OCI-LY1 (cell line): ENCODE results near the gene FOXK1.

Experiments
- H2AFZ ChIP-seq: fragments of 200-600 bp; sonication (generic), shearing (Covaris generic); 2 replicates; pipeline ENCODE4 v1.6.0; 2014; ENCODE audit warnings: antibody characterized with exemption, mild to moderate bottlenecking, low read length
- H3F3A ChIP-seq: fragments of 200-600 bp; sonication (generic), shearing (Covaris generic); 2 replicates; pipeline ENCODE4 v1.6.0; 2014; ENCODE audit warnings: mild to moderate bottlenecking, antibody characterized with exemption, low read length, moderate library complexity; ENCODE audit not compliant: insufficient read depth
- H3K27ac ChIP-seq: fragments of 200-600 bp; sonication (generic); 2 replicates; pipeline ENCODE4 v1.5.1; 2014; ENCODE audit warnings: low read length, mixed run types, mild to moderate bottlenecking, low read depth; ENCODE audit not compliant: poor library complexity, severe bottlenecking
- H3K27me3 ChIP-seq: fragments of 200-600 bp; sonication (generic); 2 replicates; pipeline ENCODE4 v1.6.0; 2014; ENCODE audit warnings: antibody characterized with exemption, mild to moderate bottlenecking, low read length, moderate library complexity; ENCODE audit not compliant: insufficient read depth
- H3K36me3 ChIP-seq: fragments of 200-600 bp; sonication (generic); 2 replicates; pipeline ENCODE4 v1.6.1; 2014; ENCODE audit warnings: mild to moderate bottlenecking, antibody characterized with exemption, low read length, moderate library complexity, mixed read lengths; ENCODE audit not compliant: insufficient read depth
- H3K4me1 ChIP-seq: fragments of 200-600 bp; sonication (generic); 2 replicates; pipeline ENCODE4 v1.5.1; 2014; ENCODE audit warnings: mild to moderate bottlenecking, low read length, moderate library complexity; ENCODE audit not compliant: insufficient read depth, severe bottlenecking
- H3K4me2 ChIP-seq: fragments of 200-600 bp; sonication (generic), shearing (Covaris generic); 2 replicates; pipeline ENCODE4 v1.6.1; 2014; ENCODE audit warnings: low read length
- H3K4me3 ChIP-seq: fragments of 200-600 bp; sonication (generic); 2 replicates; pipeline ENCODE4 v1.5.1; 2014; ENCODE audit warnings: low read length, low read depth, mild to moderate bottlenecking, mixed read lengths; ENCODE audit not compliant: poor library complexity, severe bottlenecking
- H3K79me2 ChIP-seq: fragments of 200-600 bp; shearing (Covaris generic); 2 replicates; pipeline ENCODE4 v1.6.1; 2016; ENCODE audit warnings: mixed run types, low read length, mixed read lengths; ENCODE audit not compliant: insufficient read depth
- H3K9ac ChIP-seq: fragments of 200-600 bp; sonication (generic), shearing (Covaris generic); 2 replicates; pipeline ENCODE4 v1.6.1; 2014; ENCODE audit warnings: mild to moderate bottlenecking, low read length, mixed read lengths
- H3K9me2 ChIP-seq: fragments of 200-600 bp; sonication (generic), shearing (Covaris generic); 2 replicates; pipeline ENCODE4 v1.6.1; 2014; ENCODE audit warnings: low read depth, mild to moderate bottlenecking, low read length, mixed read lengths
- H3K9me3 ChIP-seq: fragments of 200-600 bp; shearing (Covaris generic); 2 replicates; pipeline ENCODE4 v1.6.1; 2014; ENCODE audit warnings: low read length, mixed read lengths
- H4K20me1 ChIP-seq: fragments of 200-600 bp; sonication (generic), shearing (Covaris generic); 2 replicates; pipeline ENCODE4 v1.6.0; 2016; ENCODE audit warnings: mild to moderate bottlenecking, low read length; ENCODE audit not compliant: insufficient read depth
- CTCF ChIP-seq: fragments of 200-600 bp; sonication (generic), shearing (Covaris generic); IDR thresholded peaks from 2 replicates; pipeline ENCODE4 v1.5.1; 2017; ENCODE audit warnings: mild to moderate bottlenecking, antibody characterized with exemption, low read length, moderate library complexity, mixed read lengths
- EZH2 ChIP-seq: fragments of 200-600 bp; sonication (generic), shearing (Covaris generic); IDR thresholded peaks from 2 replicates; pipeline ENCODE4 v1.8.0; 2017; ENCODE audit warnings: borderline replicate concordance, mixed run types, mild to moderate bottlenecking, antibody characterized with exemption, low read length, moderate library complexity, mixed read lengths

Gene FOXK1

DNA sequence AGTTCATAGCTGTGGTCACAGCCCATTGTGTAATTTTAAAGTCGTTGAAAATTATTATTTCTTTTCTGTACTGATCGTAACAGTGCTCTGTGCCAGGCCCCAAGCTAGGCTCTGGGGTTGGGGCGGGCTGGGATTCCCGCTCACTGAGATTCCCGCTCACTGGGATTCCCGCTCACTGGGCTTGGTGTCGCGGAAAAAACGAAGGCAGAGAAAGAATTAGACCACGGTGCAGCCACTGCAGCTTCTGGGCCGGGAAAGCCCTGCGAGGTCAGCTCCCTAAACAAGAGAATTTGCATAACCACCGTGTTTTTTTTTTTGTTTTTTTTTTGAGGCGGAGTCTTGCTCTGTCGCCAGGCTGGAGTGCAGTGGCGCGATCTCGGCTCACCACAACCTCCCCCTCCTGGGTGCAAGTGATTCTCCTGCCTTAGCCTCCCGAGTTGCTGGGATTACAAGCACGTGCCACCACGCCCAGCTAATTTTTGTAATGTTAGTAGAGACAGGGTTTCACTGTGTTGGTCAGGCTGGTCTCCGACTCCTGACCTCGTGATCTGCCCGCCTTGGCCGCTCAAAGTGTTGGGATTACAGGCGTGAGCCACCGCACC is 31.2 kb downstream of the FOXK1 start:
- TF ChIP-seq EZH2: no peak
- TF ChIP-seq CTCF: no peak
- Histone ChIP-seq H3K79me2 (peaks cover 14% of the 10 kb centered on the region), H3K36me3 (peaks cover 17% of the 10 kb centered on the region), H3K9me2 (no peaks in the 10 kb centered on the region), H3K4me3 (peak overlapping the region; percentile 48), H4K20me1 (no peaks in the 10 kb centered on the region), H3K4me1 (peaks cover 30% of the 10 kb centered on the region), H3K27ac (peak overlapping the region; percentile 43), H3K9me3 (no peaks in the 10 kb centered on the region), H2AFZ (no peak overlapping the region), H3F3A (no peaks in the 10 kb centered on the region), H3K4me2 (peak overlapping the region; percentile 67), H3K9ac (peak overlapping the region; percentile 43), H3K27me3 (no peaks in the 10 kb centered on the region)

- H3K36me3 ChIP-seq: peaks cover 17% of the 10 kb centered on the region
- no peaks in the 10 kb centered on the region for H3K9me2 ChIP-seq
- TF ChIP-seq EZH2: no peak
- no peak for TF ChIP-seq CTCF
- H3K9ac ChIP-seq: no peak overlapping the region
- no peak overlapping the region for H3K4me2 ChIP-seq
- H3K27me3 ChIP-seq: no peaks in the 10 kb centered on the region
- no peaks in the 10 kb centered on the region for H3K9me3 ChIP-seq
- no peak overlapping the region for H2AFZ ChIP-seq
- H3K4me1 ChIP-seq: peaks cover 30% of the 10 kb centered on the region
- H4K20me1 ChIP-seq: no peaks in the 10 kb centered on the region
- H3F3A ChIP-seq: no peaks in the 10 kb centered on the region
- no peak overlapping the region for H3K4me3 ChIP-seq
- no peak overlapping the region for H3K27ac ChIP-seq
- peaks cover 14% of the 10 kb centered on the region for H3K79me2 ChIP-seq
These were observed 32.1 kb downstream of the FOXK1 start for GRCh38 chr7:4714161-4714700.

- TF ChIP-seq EZH2 (no peak), CTCF (no peak)
- H4K20me1 ChIP-seq: no peaks in the 10 kb centered on the region
- H3K9ac ChIP-seq: no peak overlapping the region
- H2AFZ ChIP-seq: no peak overlapping the region
- peaks cover 14% of the 10 kb centered on the region for H3K79me2 ChIP-seq
- H3F3A ChIP-seq: no peaks in the 10 kb centered on the region
- no peaks in the 10 kb centered on the region for H3K27me3 ChIP-seq
- H3K36me3 ChIP-seq: peaks cover 17% of the 10 kb centered on the region
- no peak overlapping the region for H3K4me3 ChIP-seq
- H3K4me1 ChIP-seq: peaks cover 32% of the 10 kb centered on the region
- no peaks in the 10 kb centered on the region for H3K9me3 ChIP-seq
- no peaks in the 10 kb centered on the region for H3K9me2 ChIP-seq
- H3K27ac ChIP-seq: no peak overlapping the region
- no peak overlapping the region for H3K4me2 ChIP-seq
These were observed 32.8 kb downstream of the FOXK1 start for GRCh38 chr7:4714767-4715409.
